B cell (primary cell): ENCODE results near the gene HPS5.

Experiments used
- CTCF ChIP-seq: fragments of 200-600 bp; IDR thresholded peaks from one replicate; pipeline ENCODE4 v1.8.0; 2022; ENCODE audit warnings: antibody characterized with exemption, mild to moderate bottlenecking
- EZH2 ChIP-seq: IDR thresholded peaks from 2 replicates; pipeline ENCODE4 v1.6.1; 2012; ENCODE audit warnings: borderline replicate concordance, low read depth, mild to moderate bottlenecking, moderate library complexity, low read length; ENCODE audit not compliant: insufficient read depth, poor library complexity, severe bottlenecking

GRCh38 chr11:18233912-18234311 lies 88.0 kb downstream of the HPS5 start:
- TF ChIP-seq CTCF = no peak
- TF ChIP-seq EZH2 = no peak
